Liver (tissue), 9 donors: ENCODE data around the gene SSNA1. TPM values are rescaled to one million over a fixed set of nuclear protein-coding genes. Genes with fewer than 3 reads are reported as not detected.

Experiments used
- DNase-seq: peaks from one replicate; pipeline ENCODE4 v3.0.0-alpha.2; 2017; ENCODE audit warnings: low spot score
- H3K27ac ChIP-seq, 2 donors: one replicate each; pipeline ENCODE4 v1.7.0; 2013; ENCODE audit warnings: inconsistent platforms in 2 of 2, low read length in 2 of 2, control low read depth in 1 of 2, low read depth in 1 of 2, mild to moderate bottlenecking in 1 of 2
- H3K27me3 ChIP-seq, 4 donors: one replicate each; pipeline versions ENCODE4 v1.6.1 to v1.7.0; 2013; ENCODE audit warnings: low read length in 3 of 4, inconsistent platforms in 1 of 4, mild to moderate bottlenecking in 1 of 4, moderate library complexity in 1 of 4; ENCODE audit not compliant: control insufficient read depth in 4 of 4, insufficient read depth in 4 of 4
- H3K36me3 ChIP-seq, 4 donors: one replicate each; pipeline versions ENCODE4 v1.6.1 to v1.7.0; 2013; ENCODE audit warnings: low read length in 3 of 4, mild to moderate bottlenecking in 3 of 4, low read depth in 1 of 4, moderate library complexity in 1 of 4; ENCODE audit not compliant: control insufficient read depth in 4 of 4, insufficient read depth in 3 of 4
- H3K4me1 ChIP-seq, 4 donors: one replicate each; pipeline versions ENCODE4 v1.6.1 to v1.7.0; 2013; ENCODE audit warnings: low read length in 3 of 4, mild to moderate bottlenecking in 3 of 4, moderate library complexity in 1 of 4; ENCODE audit not compliant: control insufficient read depth in 4 of 4, insufficient read depth in 4 of 4
- H3K4me3 ChIP-seq, 3 donors: one replicate each; pipeline versions ENCODE4 v1.6.1 to v1.7.0; 2013; ENCODE audit warnings: low read length in 3 of 3, control low read depth in 1 of 3, low read depth in 1 of 3, mild to moderate bottlenecking in 1 of 3
- H3K9ac ChIP-seq, 2 donors: one replicate each; pipeline ENCODE4 v1.7.0; 2013; ENCODE audit warnings: low read length in 2 of 2, mild to moderate bottlenecking in 2 of 2, moderate library complexity in 2 of 2, control low read depth in 1 of 2, low read depth in 1 of 2
- H3K9me3 ChIP-seq, 4 donors: one replicate each; pipeline versions ENCODE4 v1.6.1 to v1.7.0; 2013; ENCODE audit warnings: low read length in 3 of 4; ENCODE audit not compliant: control insufficient read depth in 4 of 4
- EGR1 ChIP-seq, 2 donors: IDR thresholded peaks; 2 replicates each; pipeline ENCODE4 v1.6.1; 2016 to 2018; ENCODE audit warnings: antibody characterized with exemption in 2 of 2, low read depth in 2 of 2
- FOXA1 ChIP-seq: IDR thresholded peaks from 2 replicates; pipeline ENCODE4 v1.6.1; 2016; ENCODE audit warnings: antibody characterized with exemption
- FOXA2 ChIP-seq: IDR thresholded peaks from 2 replicates; pipeline ENCODE4 v1.6.1; 2016; ENCODE audit warnings: antibody characterized with exemption
- GABPA ChIP-seq, 2 donors: IDR thresholded peaks in 1 of 2; conservative IDR thresholded peaks in 1 of 2; 2 replicates each; pipeline ENCODE4 v1.6.1; 2016; ENCODE audit warnings: antibody characterized with exemption in 2 of 2, mild to moderate bottlenecking in 1 of 2, moderate library complexity in 1 of 2
- HNF4A ChIP-seq, 2 donors: conservative IDR thresholded peaks; 2 replicates each; pipeline ENCODE4 v1.6.1; 2016; ENCODE audit warnings: antibody characterized with exemption in 2 of 2, mild to moderate bottlenecking in 2 of 2
- HNF4G ChIP-seq: IDR thresholded peaks from 2 replicates; pipeline ENCODE4 v1.6.1; 2016; ENCODE audit warnings: antibody characterized with exemption
- JUND ChIP-seq, 2 donors: IDR thresholded peaks; 2 replicates each; pipeline ENCODE4 v1.6.1; 2016; ENCODE audit warnings: antibody characterized with exemption in 2 of 2
- MAX ChIP-seq: IDR thresholded peaks from 2 replicates; pipeline ENCODE4 v1.6.1; 2016; ENCODE audit warnings: antibody characterized with exemption
- NR2F2 ChIP-seq: IDR thresholded peaks from 2 replicates; pipeline ENCODE4 v1.6.1; 2016; ENCODE audit warnings: antibody characterized with exemption
- RAD21 ChIP-seq, 2 donors: IDR thresholded peaks; 2 replicates each; pipeline ENCODE4 v1.6.1; 2016; ENCODE audit warnings: antibody characterized with exemption in 2 of 2, mild to moderate bottlenecking in 2 of 2
- RXRA ChIP-seq, 2 donors: IDR thresholded peaks; 2 replicates each; pipeline ENCODE4 v1.6.1; 2017 to 2018; ENCODE audit warnings: antibody characterized with exemption in 2 of 2, mild to moderate bottlenecking in 1 of 2
- SP1 ChIP-seq: IDR thresholded peaks from 2 replicates; pipeline ENCODE4 v1.6.1; 2018; ENCODE audit warnings: antibody characterized with exemption, mild to moderate bottlenecking
- TAF1 ChIP-seq: conservative IDR thresholded peaks from 2 replicates; pipeline ENCODE4 v1.6.1; 2016; ENCODE audit warnings: antibody characterized with exemption, mild to moderate bottlenecking
- YY1 ChIP-seq: IDR thresholded peaks from 2 replicates; pipeline ENCODE4 v1.6.1; 2016; ENCODE audit warnings: antibody characterized with exemption, mild to moderate bottlenecking
- ZBTB33 ChIP-seq: IDR thresholded peaks from 2 replicates; pipeline ENCODE4 v1.6.1; 2016; ENCODE audit warnings: antibody characterized with exemption
- WGBS: extraction: QIAGEN DNeasy Blood & Tissue Kit; methylation state at CpG from one replicate; pipeline ENCODE4 v1.1.7; 2013; 5-methylcytosine and 5-hydroxymethylcytosine counted together
- polyA plus RNA-seq, 2 donors: library from polyadenylated mRNA; stranded (reverse) in 1 of 2; unstranded in 1 of 2; fragments of 200-250 nt in 1 of 2; fragments of >200 nt in 1 of 2; fragmentation: Nextera tagmentation in 1 of 2; extraction: Ambion mirVana in 1 of 2; gene quantifications; one replicate each; pipeline versions ENCODE4 v1.2.1 to v1.2.3, GENCODE V29; 2013 to 2015
- total RNA-seq, 2 donors: library from RNA; depleted of rRNA; stranded (reverse); fragments of >200 nt; gene quantifications; one replicate each; pipeline ENCODE4 v1.2.3, GENCODE V29; 2014
- TF ChIP-seq, protein P1 (sequence below): IDR thresholded peaks from 2 replicates; pipeline ENCODE4 v1.6.1; 2016; ENCODE audit warnings: antibody characterized with exemption, mild to moderate bottlenecking
- TF ChIP-seq, protein P2 (sequence below): IDR thresholded peaks from 2 replicates; pipeline ENCODE4 v1.6.1; 2016; ENCODE audit warnings: antibody characterized with exemption
- donor health status: healthy.
- donor health status: healthy.
- donor health status: healthy.
- donor health status: healthy.
- donor health status: healthy.

Gene SSNA1
- total and polyA plus RNA-seq, 4 donors = 29.8 to 44.2 (median 40.3) TPM

- no peaks in the 10 kb centered on the region for H3K36me3 ChIP-seq
- H3K27ac ChIP-seq = no peak overlapping the region
- no peak overlapping the region for H3K4me3 ChIP-seq
- H3K4me1 ChIP-seq = no peaks in the 10 kb centered on the region
- 63% methylated on average over 26 of the region's 26 CpGs for WGBS
- no peak overlapping the region for H3K9ac ChIP-seq
- no peak for DNase-seq
- no peaks in the 10 kb centered on the region for H3K9me3 ChIP-seq
- H3K27me3 ChIP-seq = peaks cover 6 to 17% (median 11%) of the 10 kb centered on the region in 4 donors
- no peak for TF ChIP-seq HNF4G
- no peak for TF ChIP-seq JUND (IDR thresholded peaks at IDR 0.05)
- no peak for TF ChIP-seq ZBTB33
- TF ChIP-seq RXRA (IDR thresholded peaks at IDR 0.05) = no peak
- TF ChIP-seq, protein P1, sequence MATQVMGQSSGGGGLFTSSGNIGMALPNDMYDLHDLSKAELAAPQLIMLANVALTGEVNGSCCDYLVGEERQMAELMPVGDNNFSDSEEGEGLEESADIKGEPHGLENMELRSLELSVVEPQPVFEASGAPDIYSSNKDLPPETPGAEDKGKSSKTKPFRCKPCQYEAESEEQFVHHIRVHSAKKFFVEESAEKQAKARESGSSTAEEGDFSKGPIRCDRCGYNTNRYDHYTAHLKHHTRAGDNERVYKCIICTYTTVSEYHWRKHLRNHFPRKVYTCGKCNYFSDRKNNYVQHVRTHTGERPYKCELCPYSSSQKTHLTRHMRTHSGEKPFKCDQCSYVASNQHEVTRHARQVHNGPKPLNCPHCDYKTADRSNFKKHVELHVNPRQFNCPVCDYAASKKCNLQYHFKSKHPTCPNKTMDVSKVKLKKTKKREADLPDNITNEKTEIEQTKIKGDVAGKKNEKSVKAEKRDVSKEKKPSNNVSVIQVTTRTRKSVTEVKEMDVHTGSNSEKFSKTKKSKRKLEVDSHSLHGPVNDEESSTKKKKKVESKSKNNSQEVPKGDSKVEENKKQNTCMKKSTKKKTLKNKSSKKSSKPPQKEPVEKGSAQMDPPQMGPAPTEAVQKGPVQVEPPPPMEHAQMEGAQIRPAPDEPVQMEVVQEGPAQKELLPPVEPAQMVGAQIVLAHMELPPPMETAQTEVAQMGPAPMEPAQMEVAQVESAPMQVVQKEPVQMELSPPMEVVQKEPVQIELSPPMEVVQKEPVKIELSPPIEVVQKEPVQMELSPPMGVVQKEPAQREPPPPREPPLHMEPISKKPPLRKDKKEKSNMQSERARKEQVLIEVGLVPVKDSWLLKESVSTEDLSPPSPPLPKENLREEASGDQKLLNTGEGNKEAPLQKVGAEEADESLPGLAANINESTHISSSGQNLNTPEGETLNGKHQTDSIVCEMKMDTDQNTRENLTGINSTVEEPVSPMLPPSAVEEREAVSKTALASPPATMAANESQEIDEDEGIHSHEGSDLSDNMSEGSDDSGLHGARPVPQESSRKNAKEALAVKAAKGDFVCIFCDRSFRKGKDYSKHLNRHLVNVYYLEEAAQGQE = no peak
Measured at GRCh38 chr9:137140151-137141012, 48.1 kb upstream of the SSNA1 start.

- Histone ChIP-seq H3K27me3 (peaks cover 7 to 16% (median 9%) of the 10 kb centered on the region in 4 donors), H3K27ac (no peak overlapping the region), H3K36me3 (no peaks in the 10 kb centered on the region), H3K9ac (no peak overlapping the region), H3K4me1 (no peaks in the 10 kb centered on the region), H3K4me3 (no peak overlapping the region), H3K9me3 (no peaks in the 10 kb centered on the region)
- WGBS = 73% methylated on average over 17 of the region's 17 CpGs
- DNase-seq = no peak
- TF ChIP-seq RAD21 (IDR thresholded peaks at IDR 0.05) (no peak), FOXA1 (no peak), NR2F2 (no peak), TAF1 (no peak), EGR1 (IDR thresholded peaks at IDR 0.05; ENCODE audit: low read depth in 2 of 2) (no peak), HNF4A (conservative IDR thresholded peaks at IDR 0.05) (no peak), RXRA (IDR thresholded peaks at IDR 0.05) (no peak), SP1 (no peak), FOXA2 (no peak), JUND (IDR thresholded peaks at IDR 0.05) (no peak), GABPA (IDR thresholded peaks at IDR 0.05 in 1 of 2, conservative IDR thresholded peaks at IDR 0.05 in 1 of 2) (no peak), HNF4G (no peak), MAX (no peak), ZBTB33 (no peak), YY1 (no peak)
- TF ChIP-seq, protein P1 = no peak
- TF ChIP-seq, protein P2, sequence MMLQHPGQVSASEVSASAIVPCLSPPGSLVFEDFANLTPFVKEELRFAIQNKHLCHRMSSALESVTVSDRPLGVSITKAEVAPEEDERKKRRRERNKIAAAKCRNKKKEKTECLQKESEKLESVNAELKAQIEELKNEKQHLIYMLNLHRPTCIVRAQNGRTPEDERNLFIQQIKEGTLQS = no peak
Measured at GRCh38 chr9:137141050-137141810, 47.2 kb upstream of the SSNA1 start.
